Left kidney (tissue), 2 donors: Measurements from ENCODE around the gene CLASP1. TPM values are rescaled to one million over a fixed set of nuclear protein-coding genes. Genes with fewer than 3 reads are reported as not detected.
"Not testable (repeated sequence)": the region's sequence is repeated elsewhere in the genome, so short reads cannot be mapped to it uniquely, and the experiment has no call there.

Experiments used
- DNase-seq: peaks from one replicate; pipeline ENCODE4 v3.0.0-alpha.2; 2013
- polyA plus RNA-seq: library from polyadenylated mRNA; unstranded; fragments of 120-200 nt; gene quantifications from one replicate; pipeline ENCODE4 v1.2.1, GENCODE V29; 2013; ENCODE audit not compliant: insufficient read length

CLASP1 gene
- polyA plus RNA-seq, 1 donor: 54.6 TPM

- DNase-seq: not testable (repeated sequence)
Measured at GRCh38 chr2:121374412-121375075, 274.7 kb downstream of the CLASP1 start.

GRCh38 chr2:121372721-121373353 is 276.4 kb downstream of the CLASP1 start:
- DNase-seq: no peak

GRCh38 chr2:121372082-121372481 is 277.2 kb downstream of the CLASP1 start:
- no peak for DNase-seq

GRCh38 chr2:121368836-121369235 is 280.4 kb downstream of the CLASP1 start:
- DNase-seq: no peak

- DNase-seq: no peak
Measured at GRCh38 chr2:121368155-121368554, 281.1 kb downstream of the CLASP1 start.

GRCh38 chr2:121367246-121367900 is 281.9 kb downstream of the CLASP1 start:
- no peak for DNase-seq

- DNase-seq: no peak
Measured at GRCh38 chr2:121366040-121366439, 283.2 kb downstream of the CLASP1 start.

- DNase-seq: no peak
Measured at GRCh38 chr2:121365061-121365460, 284.2 kb downstream of the CLASP1 start.

- DNase-seq: no peak
Measured at GRCh38 chr2:121363632-121364420, 285.4 kb downstream of the CLASP1 start.

- no peak for DNase-seq
Measured at GRCh38 chr2:121362774-121363173, 286.5 kb downstream of the CLASP1 start.

- DNase-seq: no peak
Measured at GRCh38 chr2:121362226-121362625, 287.0 kb downstream of the CLASP1 start.

- no peak for DNase-seq
Measured at GRCh38 chr2:121360566-121361300, 288.5 kb downstream of the CLASP1 start.

- no peak for DNase-seq
Measured at GRCh38 chr2:121359716-121360565, 289.3 kb downstream of the CLASP1 start.

GRCh38 chr2:121359170-121359569 is 290.1 kb downstream of the CLASP1 start:
- no peak for DNase-seq

GRCh38 chr2:121358291-121358690 is 291.0 kb downstream of the CLASP1 start:
- DNase-seq: no peak

- peak; percentile 83 for DNase-seq
Measured at GRCh38 chr2:121356058-121356640, 293.1 kb downstream of the CLASP1 start.

- DNase-seq: no peak
Measured at GRCh38 chr2:121355488-121355887, 293.8 kb downstream of the CLASP1 start.

GRCh38 chr2:121351521-121352318 is 297.5 kb downstream of the CLASP1 start:
- DNase-seq: no peak

- no peak for DNase-seq
Measured at GRCh38 chr2:121350890-121351289, 298.4 kb downstream of the CLASP1 start.

GRCh38 chr2:121350402-121350775 is 298.9 kb downstream of the CLASP1 start:
- DNase-seq: no peak
